Vagina (tissue), 2 donors: ENCODE data around the gene LSP1. TPM values are rescaled to one million over a fixed set of nuclear protein-coding genes. Genes with fewer than 3 reads are reported as not detected.
A peak's percentile ranks its signal among the peaks of the same experiment; 100 is the strongest.

ENCODE experiments used
- DNase-seq, 2 donors: peaks; one replicate each; pipeline ENCODE4 v3.0.0-alpha.2; 2017; ENCODE audit errors: extremely low spot score in 2 of 2
- H3K27ac ChIP-seq: fragments of 200-600 bp; sonication (generic); one replicate; pipeline ENCODE4 v1.5.1; 2019
- H3K27me3 ChIP-seq: fragments of 200-600 bp; sonication (generic); one replicate; pipeline ENCODE4 v1.5.1; 2019
- H3K36me3 ChIP-seq, 2 donors: fragments of 200-600 bp; sonication (generic); one replicate each; pipeline ENCODE4 v1.5.1; 2017 to 2019
- H3K4me1 ChIP-seq: fragments of 200-600 bp; sonication (generic); one replicate; pipeline ENCODE4 v1.5.1; 2019
- H3K4me3 ChIP-seq, 2 donors: fragments of 200-600 bp; sonication (generic); 1 replicate in 1 of 2; 2 replicates in 1 of 2; pipeline ENCODE4 v1.5.1; 2016 to 2019
- H3K9me3 ChIP-seq: fragments of 200-600 bp; sonication (generic); one replicate; pipeline ENCODE4 v1.5.1; 2019
- POLR2A ChIP-seq, 2 donors: fragments of 450-650 bp; IDR thresholded peaks; one replicate each; pipeline ENCODE4 v1.6.1; 2017; ENCODE audit warnings: antibody characterized with exemption in 2 of 2, mild to moderate bottlenecking in 2 of 2, moderate library complexity in 2 of 2
- POLR2AphosphoS5 ChIP-seq, 2 donors: sonication (generic); formaldehyde crosslinking; IDR thresholded peaks; one replicate each; pipeline ENCODE4 v1.9.0; 2017; ENCODE audit warnings: antibody characterized with exemption in 2 of 2, mild to moderate bottlenecking in 2 of 2, low read depth in 1 of 2; ENCODE audit not compliant: insufficient read depth in 1 of 2
- intact Hi-C: fragments of 100-400 bp; cut with DNase I; formaldehyde crosslinking; loops from one replicate; pipeline ENCODE4 v1.15.1; 2023
- total RNA-seq: library from RNA; depleted of rRNA; stranded (reverse); fragments of >200 nt; gene quantifications from one replicate; pipeline ENCODE4 v1.2.3, GENCODE V29; 2016
- TF ChIP-seq, protein P1 (sequence below), 3 experiments: fragments of 450-650 bp in 2 of 3; fragments of 200-600 bp in 1 of 3; sonication (generic) in 1 of 3; IDR thresholded peaks; one replicate each; pipeline ENCODE4 v1.5.1; 2017 to 2019; ENCODE audit warnings: antibody characterized with exemption in 3 of 3, mild to moderate bottlenecking in 2 of 3, moderate library complexity in 2 of 3

Gene LSP1
- total RNA-seq, 1 donor from 2014 or later = 32.7 TPM

DNA sequence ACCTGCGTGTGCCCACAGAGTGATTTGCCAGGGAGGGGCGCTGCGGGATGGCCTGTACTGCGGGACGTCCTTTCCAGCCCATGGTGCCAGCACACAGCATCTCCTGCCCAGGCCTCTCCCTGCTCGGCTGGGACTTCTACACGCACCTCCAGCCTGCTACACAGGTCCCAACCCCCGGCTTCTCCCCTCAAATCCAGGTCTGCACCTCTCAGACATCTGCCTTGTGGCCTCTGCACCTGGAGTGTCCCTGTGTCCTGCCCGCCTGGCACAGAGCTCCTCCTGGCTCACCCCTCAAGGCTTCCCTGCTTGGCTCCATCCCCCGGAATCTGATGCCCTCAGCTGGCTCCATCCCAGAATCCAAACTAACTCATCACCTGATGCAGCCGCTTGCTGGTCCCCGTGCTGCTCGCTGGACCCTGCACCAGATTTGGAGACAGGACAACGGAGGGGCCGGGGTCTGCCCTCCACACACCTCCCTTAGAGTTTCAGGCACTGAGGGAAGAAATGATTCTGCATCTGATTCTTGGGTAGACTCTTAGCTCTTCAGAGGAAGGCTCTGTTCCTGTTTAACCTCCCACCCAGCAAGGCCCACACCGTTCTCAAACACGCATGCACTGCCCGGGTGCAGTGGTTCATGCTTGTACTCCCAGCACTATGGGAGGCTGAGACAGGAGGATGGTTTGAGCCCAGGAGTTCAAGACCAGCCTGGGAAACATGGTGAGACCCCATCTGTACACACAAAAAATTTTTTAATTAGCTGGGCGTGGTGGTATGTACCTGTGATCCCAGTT is 4.0 kb upstream of the LSP1 start:
- peaks cover 8% of the 10 kb centered on the region for H3K4me1 ChIP-seq
- DNase-seq = no peak
- no peak overlapping the region for H3K27ac ChIP-seq
- intact Hi-C loops = no loop called here
- TF ChIP-seq POLR2AphosphoS5 (IDR thresholded peaks at IDR 0.05; ENCODE audit: insufficient read depth in 1 of 2, low read depth in 1 of 2) (no peak), POLR2A (IDR thresholded peaks at IDR 0.05) (no peak)
- TF ChIP-seq, protein P1, sequence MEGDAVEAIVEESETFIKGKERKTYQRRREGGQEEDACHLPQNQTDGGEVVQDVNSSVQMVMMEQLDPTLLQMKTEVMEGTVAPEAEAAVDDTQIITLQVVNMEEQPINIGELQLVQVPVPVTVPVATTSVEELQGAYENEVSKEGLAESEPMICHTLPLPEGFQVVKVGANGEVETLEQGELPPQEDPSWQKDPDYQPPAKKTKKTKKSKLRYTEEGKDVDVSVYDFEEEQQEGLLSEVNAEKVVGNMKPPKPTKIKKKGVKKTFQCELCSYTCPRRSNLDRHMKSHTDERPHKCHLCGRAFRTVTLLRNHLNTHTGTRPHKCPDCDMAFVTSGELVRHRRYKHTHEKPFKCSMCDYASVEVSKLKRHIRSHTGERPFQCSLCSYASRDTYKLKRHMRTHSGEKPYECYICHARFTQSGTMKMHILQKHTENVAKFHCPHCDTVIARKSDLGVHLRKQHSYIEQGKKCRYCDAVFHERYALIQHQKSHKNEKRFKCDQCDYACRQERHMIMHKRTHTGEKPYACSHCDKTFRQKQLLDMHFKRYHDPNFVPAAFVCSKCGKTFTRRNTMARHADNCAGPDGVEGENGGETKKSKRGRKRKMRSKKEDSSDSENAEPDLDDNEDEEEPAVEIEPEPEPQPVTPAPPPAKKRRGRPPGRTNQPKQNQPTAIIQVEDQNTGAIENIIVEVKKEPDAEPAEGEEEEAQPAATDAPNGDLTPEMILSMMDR (IDR thresholded peaks at IDR 0.05) = no peak
- H3K36me3 ChIP-seq = no peaks in the 10 kb centered on the region
- H3K27me3 ChIP-seq = no peaks in the 10 kb centered on the region
- H3K9me3 ChIP-seq = no peaks in the 10 kb centered on the region
- H3K4me3 ChIP-seq = no peak overlapping the region

DNA sequence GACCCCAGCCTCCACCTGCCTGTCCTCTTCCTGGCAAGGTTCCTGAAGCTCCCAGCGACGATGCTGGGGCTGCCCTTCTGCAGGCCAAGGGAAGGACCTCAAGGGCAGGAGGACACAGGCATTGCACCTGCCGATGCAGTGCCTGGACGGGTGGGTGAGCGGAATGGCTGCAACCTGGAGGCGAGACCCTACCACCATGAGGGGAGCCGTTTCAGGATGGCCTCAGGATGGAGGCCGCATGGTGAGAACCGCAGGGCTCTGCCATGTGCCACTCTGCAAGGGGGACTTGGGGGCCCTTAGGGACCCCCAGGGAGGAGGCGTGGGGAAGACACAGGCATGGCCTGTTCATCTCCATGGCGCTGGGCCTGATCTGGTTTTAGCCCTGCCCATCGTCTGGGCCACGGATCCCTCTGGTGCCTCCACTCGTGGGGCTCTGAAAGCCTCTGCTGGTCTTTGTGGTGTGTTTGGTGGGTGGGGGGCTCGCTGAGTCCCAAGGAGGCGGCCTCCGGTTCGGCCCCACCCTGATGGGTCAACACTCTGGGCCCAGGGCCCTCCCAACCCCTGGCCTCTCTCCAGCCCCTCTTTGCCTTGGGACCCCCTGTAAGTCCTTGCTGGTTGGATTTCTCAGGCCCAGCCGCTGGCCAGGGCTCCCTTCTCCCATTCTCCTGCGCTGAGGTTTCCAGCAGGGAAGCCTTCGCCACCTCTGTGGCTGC is 1.3 kb upstream of the LSP1 start:
- H3K4me3 ChIP-seq = no peak overlapping the region
- TF ChIP-seq POLR2AphosphoS5 (IDR thresholded peaks at IDR 0.05; ENCODE audit: insufficient read depth in 1 of 2, low read depth in 1 of 2) = no peak
- no peaks in the 10 kb centered on the region for H3K27me3 ChIP-seq
- no peaks in the 10 kb centered on the region for H3K9me3 ChIP-seq
- no peak overlapping the region for H3K27ac ChIP-seq
- intact Hi-C loops = loop anchor here (10.0 kb wide), 1 partner anchor 1023 kb away; no protein-coding TSS in a partner anchor
- no peaks in the 10 kb centered on the region for H3K36me3 ChIP-seq
- no peak for DNase-seq
- H3K4me1 ChIP-seq = no peaks in the 10 kb centered on the region

DNA sequence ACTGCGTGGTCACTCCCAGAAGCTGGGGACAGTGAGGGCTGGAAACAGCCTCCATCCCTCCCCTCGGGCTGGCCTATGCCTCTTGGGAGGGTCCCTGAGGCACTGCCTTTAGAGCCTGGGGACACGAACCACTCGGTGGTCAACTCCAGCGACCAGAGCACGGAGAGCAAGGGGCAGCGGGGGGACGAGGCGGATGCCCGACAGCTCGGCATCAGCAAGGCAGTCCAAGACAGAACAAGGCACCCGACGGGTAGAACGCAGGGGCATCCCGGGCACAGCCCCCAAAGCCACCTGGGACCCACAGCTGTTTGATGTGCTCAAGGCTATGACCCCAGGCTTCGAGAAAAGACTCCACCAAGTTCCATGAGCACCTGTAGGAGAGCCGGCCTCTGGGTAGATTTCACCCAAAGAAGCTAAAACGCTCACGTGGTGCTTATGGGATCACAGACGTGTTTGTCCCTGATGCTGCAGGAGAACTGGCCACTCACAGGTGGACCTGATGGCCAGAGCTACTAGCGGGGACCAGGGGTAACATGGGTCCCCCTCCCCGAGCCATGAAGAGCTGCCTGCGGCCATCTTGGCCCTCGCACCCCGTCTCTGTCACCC is 510 bp upstream of the LSP1 start:
- Histone ChIP-seq H3K4me1 (no peaks in the 10 kb centered on the region), H3K27ac (no peak overlapping the region), H3K9me3 (no peaks in the 10 kb centered on the region), H3K36me3 (no peaks in the 10 kb centered on the region), H3K4me3 (no peak overlapping the region), H3K27me3 (no peaks in the 10 kb centered on the region)
- TF ChIP-seq POLR2AphosphoS5 (IDR thresholded peaks at IDR 0.05; ENCODE audit: insufficient read depth in 1 of 2, low read depth in 1 of 2) = no peak
- no peak for TF ChIP-seq POLR2A (IDR thresholded peaks at IDR 0.05)
- TF ChIP-seq, protein P1 (IDR thresholded peaks at IDR 0.05) = no peak
- no peak for DNase-seq
- intact Hi-C loops = loop anchor here (10.0 kb wide), 1 partner anchor 1022 kb away; no protein-coding TSS in a partner anchor

DNA sequence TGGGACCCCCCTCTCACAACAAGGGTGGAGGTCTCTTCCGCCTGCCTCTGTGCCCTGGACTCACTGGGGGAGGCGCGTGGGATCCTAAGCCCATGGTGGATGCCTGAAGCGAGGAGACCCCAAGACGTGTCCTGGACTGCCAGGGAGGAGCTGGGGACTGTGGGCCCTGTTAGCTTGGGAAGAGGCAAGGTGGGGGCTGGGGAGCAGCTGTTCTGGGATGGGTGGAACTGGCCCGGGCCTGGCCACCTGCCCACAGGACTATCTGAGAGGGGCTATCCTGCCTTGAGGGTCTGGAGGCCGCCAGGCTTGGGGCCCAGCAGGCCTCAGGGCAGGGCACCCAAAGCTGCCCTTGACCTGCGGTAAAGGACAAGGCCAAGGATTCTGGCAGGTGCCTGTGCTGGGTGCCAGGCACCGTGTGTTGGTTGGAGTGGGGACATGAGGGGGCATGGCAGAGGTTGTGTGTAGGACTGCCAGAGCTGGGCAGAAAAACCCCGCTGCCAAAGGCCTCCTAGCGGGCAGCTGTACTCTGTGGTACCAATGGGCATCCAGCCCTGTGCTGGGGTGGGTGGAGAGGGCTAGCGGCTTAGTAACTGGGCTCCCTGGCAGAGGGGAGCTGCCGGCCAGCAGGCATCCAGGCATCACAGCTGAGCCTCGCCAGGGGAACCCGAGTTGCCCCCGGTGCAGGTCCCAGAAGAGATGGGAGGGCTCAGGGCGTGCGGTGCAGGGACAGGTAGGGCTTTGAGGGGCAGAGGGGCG is 670 bp downstream of the LSP1 start:
- Histone ChIP-seq H3K4me1 (no peaks in the 10 kb centered on the region), H3K9me3 (no peaks in the 10 kb centered on the region), H3K27ac (no peak overlapping the region), H3K27me3 (no peaks in the 10 kb centered on the region), H3K36me3 (no peaks in the 10 kb centered on the region), H3K4me3 (peak overlapping the region; percentile 13 to 32)
- DNase-seq = no peak
- no peak for TF ChIP-seq POLR2AphosphoS5 (IDR thresholded peaks at IDR 0.05; ENCODE audit: insufficient read depth in 1 of 2, low read depth in 1 of 2)
- TF ChIP-seq POLR2A (IDR thresholded peaks at IDR 0.05) = no peak
- TF ChIP-seq, protein P1 (IDR thresholded peaks at IDR 0.05) = no peak
- intact Hi-C loops = loop anchor here (10.0 kb wide), 1 partner anchor 1021 kb away; no protein-coding TSS in a partner anchor
